ENCODE measurements around the gene MLLT3.

The MLLT3 gene

GRCh38 chr9:20314981-20315380, 307.3 kb downstream of the MLLT3 start:
- POLR2A ChIA-PET = no interaction called here

GRCh38 chr9:20313415-20313814, 308.9 kb downstream of the MLLT3 start:
- ChIA-PET POLR2A (no interaction called here), CTCF (no interaction called here)
- no peak for TF ChIP-seq CTCF (IDR thresholded peaks at IDR 0.05; ENCODE audit: control extremely low read depth, extremely low read depth, low read depth, missing control alignments)
- no peak for DNase-seq (ENCODE audit: extremely low spot score)

More at GRCh38 chr9:20314981-20315380, 307.3 kb downstream of the MLLT3 start:
- DNase-seq (ENCODE audit: extremely low spot score) = no peak
- no peak for TF ChIP-seq CTCF (IDR thresholded peaks at IDR 0.05; ENCODE audit: control extremely low read depth, extremely low read depth, low read depth, missing control alignments)
- CTCF ChIA-PET = no interaction called here

GRCh38 chr9:20312732-20313131, 309.6 kb downstream of the MLLT3 start:
- ChIA-PET POLR2A (no interaction called here), CTCF (interaction anchor here (1.0 kb wide), 1 partner anchor 26 kb away, joined by 3 read pairs; no protein-coding TSS in a partner anchor)
- no peak for TF ChIP-seq CTCF (IDR thresholded peaks at IDR 0.05; ENCODE audit: control extremely low read depth, extremely low read depth, low read depth, missing control alignments)
- DNase-seq (ENCODE audit: extremely low spot score) = no peak

DNA sequence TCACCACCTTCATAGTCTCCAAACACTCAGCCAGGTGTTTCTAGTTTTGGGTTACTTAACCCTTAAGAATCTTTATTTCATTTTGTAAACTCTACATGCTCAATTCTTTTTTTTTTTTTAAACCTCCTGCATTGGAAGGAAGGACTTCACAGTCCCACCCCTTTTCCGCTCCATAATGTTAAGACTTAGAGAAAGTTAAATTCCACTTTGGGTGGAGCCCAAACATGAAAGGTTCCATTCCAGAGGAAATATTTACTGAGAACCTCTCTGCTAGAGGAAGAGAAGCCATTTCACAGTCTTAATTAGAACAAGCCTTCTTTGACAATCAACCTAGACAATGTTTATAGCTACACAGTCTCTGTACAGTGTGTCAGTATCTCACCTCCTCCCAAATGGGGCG, 312.3 kb downstream of the MLLT3 start:
- DNase-seq (ENCODE audit: extremely low spot score) = no peak

GRCh38 chr9:20309124-20309523, 313.2 kb downstream of the MLLT3 start:
- TF ChIP-seq CTCF (IDR thresholded peaks at IDR 0.05; ENCODE audit: control extremely low read depth, extremely low read depth, low read depth, missing control alignments) = no peak
- DNase-seq (ENCODE audit: extremely low spot score) = no peak
- ChIA-PET POLR2A (no interaction called here), CTCF (no interaction called here)

More for the DNA sequence above, 312.3 kb downstream of the MLLT3 start:
- no peak for TF ChIP-seq CTCF (IDR thresholded peaks at IDR 0.05; ENCODE audit: control extremely low read depth, extremely low read depth, low read depth, missing control alignments)
- ChIA-PET POLR2A (no interaction called here), CTCF (interaction anchor here (1.5 kb wide), 1 partner anchor 19 kb away, joined by 4 read pairs; no protein-coding TSS in a partner anchor)

DNA sequence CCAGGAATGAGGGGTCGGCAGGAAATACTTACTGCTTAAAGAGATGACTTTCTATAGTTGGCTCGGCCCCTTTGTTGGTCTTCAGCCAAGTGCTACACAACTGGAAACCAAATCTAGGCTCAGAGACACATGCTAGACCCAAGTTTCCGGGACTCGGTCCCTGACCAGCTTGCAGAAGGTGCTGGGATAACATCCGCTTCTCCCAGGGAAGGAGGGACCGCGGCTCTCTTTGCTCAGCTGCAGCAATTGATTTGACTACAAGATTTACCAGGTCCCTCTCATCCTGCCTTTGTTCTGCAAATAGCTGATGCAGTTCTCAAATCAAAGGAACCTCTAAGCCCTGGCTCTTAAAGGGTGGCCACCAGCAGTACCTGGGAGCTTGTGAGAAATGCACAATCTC, 314.7 kb downstream of the MLLT3 start:
- TF ChIP-seq CTCF (IDR thresholded peaks at IDR 0.05; ENCODE audit: control extremely low read depth, extremely low read depth, low read depth, missing control alignments) = no peak
- ChIA-PET POLR2A (no interaction called here), CTCF (interaction anchor here (1.0 to 1.5 kb wide), 2 partner anchors 19 to 803 kb away, joined by 3 read pairs; no protein-coding TSS in a partner anchor)
- no peak for DNase-seq (ENCODE audit: extremely low spot score)

DNA sequence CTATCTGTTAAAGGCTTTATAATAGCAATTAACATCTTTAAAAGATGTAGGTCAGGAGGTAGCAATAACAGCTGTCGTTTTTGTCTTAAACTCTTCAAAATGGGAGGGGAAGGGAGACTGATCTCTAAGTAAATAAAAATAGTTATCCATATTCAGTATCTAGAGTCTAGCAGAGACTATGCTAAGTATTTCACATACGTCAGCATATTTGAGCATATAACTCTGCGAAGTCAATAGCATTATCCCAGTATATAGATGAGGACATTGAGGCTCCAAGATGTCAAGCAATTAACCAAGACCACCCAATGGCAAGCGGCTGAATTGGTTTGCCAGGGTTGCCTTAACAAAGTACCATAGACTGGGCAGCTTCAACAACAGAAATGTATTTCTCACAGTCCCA, 316.8 kb downstream of the MLLT3 start:
- DNase-seq (ENCODE audit: extremely low spot score) = no peak
- ChIA-PET CTCF (no interaction called here), POLR2A (no interaction called here)
- no peak for TF ChIP-seq CTCF (IDR thresholded peaks at IDR 0.05; ENCODE audit: control extremely low read depth, extremely low read depth, low read depth, missing control alignments)
